Measurements from ENCODE around the gene GPD2.
"Not testable (repeated sequence)": the region's sequence is repeated elsewhere in the genome, so short reads cannot be mapped to it uniquely, and the experiment has no call there.

- TF ChIP-seq CTCF (IDR thresholded peaks at IDR 0.05; ENCODE audit: poor library complexity, severe bottlenecking); EP300 (conservative IDR thresholded peaks at IDR 0.05; ENCODE audit: poor library complexity, severe bottlenecking); POLR2AphosphoS5 (IDR thresholded peaks at IDR 0.05); EZH2 (IDR thresholded peaks at IDR 0.05; ENCODE audit: borderline replicate concordance, insufficient read depth, low read length, poor library complexity, severe bottlenecking); TAF1 (IDR thresholded peaks at IDR 0.05; ENCODE audit: low read depth); RAD21 (conservative IDR thresholded peaks at IDR 0.05): not testable (repeated sequence)
Observed at GRCh38 chr2:156495998-156496397, 59.8 kb downstream of the GPD2 start.
